AG04450 (cell line): ENCODE measurements around the gene AZGP1. TPM values are rescaled to one million over a fixed set of nuclear protein-coding genes. Genes with fewer than 3 reads are reported as not detected.

ENCODE experiments used
- CTCF ChIA-PET: fragments of 300-600, 350-600 bp; formaldehyde crosslinking; extraction: SDS; loops from one replicate; lab custom pipeline; 2022; ENCODE audit warnings: antibody characterized with exemption, inconsistent platforms; lab: Charles Lee
- POLR2A ChIA-PET: fragments of 350-600 bp; formaldehyde crosslinking; extraction: SDS; loops from one replicate; lab custom pipeline; 2021; ENCODE audit warnings: antibody characterized with exemption, inconsistent platforms; lab: Yijun Ruan, JAX
- DNase-seq: peaks from one replicate; pipeline ENCODE4 v3.0.0-alpha.2; 2011; ENCODE audit warnings: low read depth, low spot score
- H3K27ac ChIP-seq: one replicate; pipeline ENCODE4 v1.5.1; 2012; ENCODE audit warnings: low read depth, low read length, control low read depth
- H3K27me3 ChIP-seq: one replicate; pipeline ENCODE4 v1.6.0; 2012; ENCODE audit warnings: low read length; ENCODE audit not compliant: control insufficient read depth, insufficient read depth
- H3K4me3 ChIP-seq: 2 replicates; pipeline ENCODE4 v1.5.1; 2011; ENCODE audit warnings: mild to moderate bottlenecking, low read depth, low read length, control low read depth
- H3K9me3 ChIP-seq: 2 replicates; pipeline ENCODE4 v1.5.1; 2012; ENCODE audit warnings: low read length; ENCODE audit not compliant: control insufficient read depth, insufficient read depth
- polyA plus RNA-seq: library from polyadenylated mRNA; depleted of rRNA; stranded (reverse); fragments of >200 nt; gene quantifications from 2 replicates; pipeline ENCODE4 v1.2.3, GENCODE V29; 2011
- TF ChIP-seq, protein P1 (sequence below): IDR thresholded peaks from 2 replicates; pipeline ENCODE4 v1.5.1; 2011; ENCODE audit warnings: low read depth, low read length, control low read depth, inconsistent platforms

AZGP1 gene
- polyA plus RNA-seq, 1 experiment = not detected

DNA sequence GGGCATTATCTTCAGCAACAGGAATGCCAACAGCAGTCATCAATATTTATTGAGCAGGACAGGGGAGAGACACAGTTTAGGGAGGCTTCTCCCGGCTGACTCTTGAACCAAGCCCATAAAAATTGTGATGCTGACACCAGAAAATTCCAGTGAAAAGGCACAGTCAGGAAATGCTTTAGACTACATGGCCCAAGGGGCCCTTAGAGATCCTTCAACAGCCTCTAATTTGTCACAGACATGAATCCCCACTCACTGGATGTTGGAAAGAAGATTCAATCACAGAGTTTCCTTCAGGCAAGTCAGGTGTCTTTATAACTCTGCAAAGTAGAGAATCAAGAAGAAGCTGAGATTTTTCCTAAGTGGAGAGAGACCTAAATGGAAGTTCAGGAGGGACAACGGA, 47.6 kb downstream of the AZGP1 start:
- TF ChIP-seq, protein P1, sequence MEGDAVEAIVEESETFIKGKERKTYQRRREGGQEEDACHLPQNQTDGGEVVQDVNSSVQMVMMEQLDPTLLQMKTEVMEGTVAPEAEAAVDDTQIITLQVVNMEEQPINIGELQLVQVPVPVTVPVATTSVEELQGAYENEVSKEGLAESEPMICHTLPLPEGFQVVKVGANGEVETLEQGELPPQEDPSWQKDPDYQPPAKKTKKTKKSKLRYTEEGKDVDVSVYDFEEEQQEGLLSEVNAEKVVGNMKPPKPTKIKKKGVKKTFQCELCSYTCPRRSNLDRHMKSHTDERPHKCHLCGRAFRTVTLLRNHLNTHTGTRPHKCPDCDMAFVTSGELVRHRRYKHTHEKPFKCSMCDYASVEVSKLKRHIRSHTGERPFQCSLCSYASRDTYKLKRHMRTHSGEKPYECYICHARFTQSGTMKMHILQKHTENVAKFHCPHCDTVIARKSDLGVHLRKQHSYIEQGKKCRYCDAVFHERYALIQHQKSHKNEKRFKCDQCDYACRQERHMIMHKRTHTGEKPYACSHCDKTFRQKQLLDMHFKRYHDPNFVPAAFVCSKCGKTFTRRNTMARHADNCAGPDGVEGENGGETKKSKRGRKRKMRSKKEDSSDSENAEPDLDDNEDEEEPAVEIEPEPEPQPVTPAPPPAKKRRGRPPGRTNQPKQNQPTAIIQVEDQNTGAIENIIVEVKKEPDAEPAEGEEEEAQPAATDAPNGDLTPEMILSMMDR = no peak
- H3K9me3 ChIP-seq = no peaks in the 10 kb centered on the region
- H3K27me3 ChIP-seq = peaks cover 14% of the 10 kb centered on the region
- no peak overlapping the region for H3K4me3 ChIP-seq
- ChIA-PET CTCF (interaction anchor here (1.8 kb wide), 1 partner anchor 9 kb away, joined by 8 read pairs; the partner anchor contains the start of gene TRIM4), POLR2A (interaction anchor here (0.7 kb wide), 1 partner anchor 9 kb away, joined by 3 read pairs; the partner anchor contains the start of gene TRIM4)
- DNase-seq = no peak
- no peak overlapping the region for H3K27ac ChIP-seq

DNA sequence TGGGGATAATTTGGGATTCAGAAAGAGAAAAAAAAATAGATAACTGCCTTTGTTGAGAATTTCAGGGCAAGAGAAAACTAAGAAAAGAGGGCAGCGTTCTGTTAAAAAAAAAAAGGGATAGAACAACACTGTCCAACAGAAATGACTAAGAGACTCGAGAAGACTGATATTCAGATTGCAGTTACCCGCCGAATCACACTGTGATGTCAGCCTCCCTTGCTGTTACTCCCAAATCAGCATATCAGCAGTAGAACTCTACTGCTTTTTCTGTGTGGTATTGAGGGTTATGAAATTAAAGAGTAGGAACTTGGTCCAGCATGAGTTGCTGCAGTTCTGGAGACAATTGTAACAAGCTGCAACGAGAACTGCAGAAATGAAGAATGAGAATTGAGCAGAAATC, 48.3 kb downstream of the AZGP1 start:
- no peak for DNase-seq
- CTCF ChIA-PET = no interaction called here
- TF ChIP-seq, protein P1 = no peak
- POLR2A ChIA-PET = interaction anchor here (0.7 kb wide), 1 partner anchor 8 kb away, joined by 3 read pairs; the partner anchor contains the start of gene TRIM4
- Histone ChIP-seq H3K9me3 (no peaks in the 10 kb centered on the region), H3K4me3 (no peak overlapping the region), H3K27me3 (peaks cover 13% of the 10 kb centered on the region), H3K27ac (no peak overlapping the region)

- no peak overlapping the region for H3K4me3 ChIP-seq
- H3K27me3 ChIP-seq = peaks cover 10% of the 10 kb centered on the region
- ChIA-PET CTCF (no interaction called here), POLR2A (no interaction called here)
- no peak for DNase-seq
- TF ChIP-seq, protein P1 = no peak
- H3K9me3 ChIP-seq = no peaks in the 10 kb centered on the region
- no peak overlapping the region for H3K27ac ChIP-seq
These were observed 49.5 kb downstream of the AZGP1 start for GRCh38 chr7:99926321-99926720.

GRCh38 chr7:99923200-99923599, 52.6 kb downstream of the AZGP1 start:
- H3K27me3 ChIP-seq = peaks cover 4% of the 10 kb centered on the region
- DNase-seq = no peak
- ChIA-PET POLR2A (no interaction called here), CTCF (interaction anchor here (1.3 kb wide), 1 partner anchor 10 kb away, joined by 4 read pairs; no protein-coding TSS in a partner anchor)
- H3K4me3 ChIP-seq = no peak overlapping the region
- H3K9me3 ChIP-seq = no peaks in the 10 kb centered on the region
- TF ChIP-seq, protein P1 = no peak
- H3K27ac ChIP-seq = no peak overlapping the region

GRCh38 chr7:99920149-99920548, 55.7 kb downstream of the AZGP1 start:
- POLR2A ChIA-PET = interaction anchor here (0.6 to 1.1 kb wide), 4 partner anchors 8 to 558 kb away, joined by 3 to 6 read pairs (median 3); partner anchors contain the start of gene GJC3
- DNase-seq = no peak
- CTCF ChIA-PET = interaction anchor here (1.2 to 1.8 kb wide), 2 partner anchors 9 to 55 kb away, joined by 5 to 8 read pairs; partner anchors contain the start of genes AZGP1 and GJC3
- Histone ChIP-seq H3K27ac (no peak overlapping the region), H3K27me3 (no peaks in the 10 kb centered on the region), H3K4me3 (peak overlapping the region; percentile 90), H3K9me3 (no peaks in the 10 kb centered on the region)
- TF ChIP-seq, protein P1 = no peak
